PC-3 (cell line): ENCODE results near the gene LENG1. TPM values are rescaled to one million over a fixed set of nuclear protein-coding genes. Genes with fewer than 3 reads are reported as not detected.

Experiments
- ATAC-seq: fragments of 200-7000 bp; cut with Tn5 transposase; 2 replicates; pipeline ENCODE4 v1.9.1; 2020; ENCODE audit warnings: mild to moderate bottlenecking, moderate library complexity
- BruUV-seq: library from RNA; stranded (reverse); fragments of 400-500 nt; replicated peaks from 2 replicates; lab custom pipeline; 2021; lab: Mats Ljungman, UMichigan
- CTCF ChIA-PET: fragments of 300-600 bp; sonication (Branson Sonifier 250); formaldehyde crosslinking; loops from one replicate; lab custom pipeline; 2022; ENCODE audit warnings: antibody characterized with exemption; lab: Charles Lee
- POLR2A ChIA-PET: fragments of 300-600 bp; sonication (Branson Sonifier 250); formaldehyde crosslinking; loops from one replicate; lab custom pipeline; 2022; ENCODE audit warnings: antibody characterized with exemption; ENCODE audit not compliant: unreplicated experiment; lab: Charles Lee
- DNase-seq: peaks from one replicate; pipeline ENCODE4 v3.0.0-alpha.2; 2015
- H2AFZ ChIP-seq: fragments of 300-600 bp; sonication (generic); 2 replicates; pipeline ENCODE4 v1.6.0; 2016; ENCODE audit warnings: antibody characterized with exemption, low read length
- H3F3A ChIP-seq: fragments of 300-600 bp; sonication (generic); one replicate; pipeline ENCODE4 v1.6.0; 2017; ENCODE audit warnings: antibody characterized with exemption, low read length, control low read depth, mild to moderate bottlenecking; ENCODE audit not compliant: unreplicated experiment
- H3K27ac ChIP-seq: fragments of 300-600 bp; sonication (generic); 2 replicates; pipeline ENCODE4 v1.5.1; 2016; ENCODE audit warnings: mild to moderate bottlenecking, low read length
- H3K27me3 ChIP-seq: fragments of 300-600 bp; sonication (generic); 2 replicates; pipeline ENCODE4 v1.6.1; 2016; ENCODE audit warnings: low read length, mixed read lengths
- H3K36me3 ChIP-seq: fragments of 300-600 bp; sonication (generic); 2 replicates; pipeline ENCODE4 v1.6.1; 2016; ENCODE audit warnings: low read depth, mixed run types, low read length, mixed read lengths
- H3K4me1 ChIP-seq: fragments of 300-600 bp; sonication (generic); 2 replicates; pipeline ENCODE4 v1.5.1; 2016; ENCODE audit warnings: low read length; ENCODE audit not compliant: insufficient read depth
- H3K4me2 ChIP-seq: fragments of 300-600 bp; sonication (generic); 2 replicates; pipeline ENCODE4 v1.6.0; 2016; ENCODE audit warnings: low read length
- H3K4me3 ChIP-seq: fragments of 300-600 bp; sonication (generic); 2 replicates; pipeline ENCODE4 v1.5.1; 2016; ENCODE audit warnings: mild to moderate bottlenecking, low read length, mixed read lengths
- H3K79me2 ChIP-seq: fragments of 300-600 bp; sonication (generic); 2 replicates; pipeline ENCODE4 v1.6.1; 2017; ENCODE audit warnings: low read length, mixed read lengths
- H3K9ac ChIP-seq: fragments of 300-600 bp; sonication (generic); 2 replicates; pipeline ENCODE4 v1.6.0; 2016; ENCODE audit warnings: mild to moderate bottlenecking, low read length
- H3K9me2 ChIP-seq: fragments of 300-600 bp; sonication (generic); replicated peaks from 2 replicates; pipeline ENCODE4 v1.6.1; 2016; ENCODE audit warnings: mixed run types, low read length, mixed read lengths
- H3K9me3 ChIP-seq: fragments of 300-600 bp; sonication (generic); 2 replicates; pipeline ENCODE4 v1.6.1; 2016; ENCODE audit warnings: low read length, mixed read lengths
- H4K20me1 ChIP-seq: fragments of 300-600 bp; sonication (generic); 2 replicates; pipeline ENCODE4 v1.6.1; 2016; ENCODE audit warnings: low read length, mixed read lengths
- EZH2 ChIP-seq: fragments of 300-600 bp; sonication (generic); IDR thresholded peaks from one replicate; pipeline ENCODE4 v1.6.1; 2017; ENCODE audit warnings: antibody characterized with exemption, mild to moderate bottlenecking, low read length; ENCODE audit not compliant: unreplicated experiment
- EZH2phosphoT487 ChIP-seq: fragments of 300-600 bp; sonication (generic); IDR thresholded peaks from 2 replicates; pipeline ENCODE4 v1.6.1; 2018; ENCODE audit warnings: mild to moderate bottlenecking, antibody characterized with exemption, low read length, borderline replicate concordance
- intact Hi-C: fragments of 100-400 bp; cut with micrococcal nuclease; formaldehyde crosslinking; loops from 2 replicates; pipeline ENCODE4 v1.9.0; 2023
- total RNA-seq: library from RNA; depleted of rRNA; stranded (reverse); fragments of >200 nt; gene quantifications from 2 replicates; pipeline ENCODE4 v1.2.3, GENCODE V29; 2014
- TF ChIP-seq, protein P1 (sequence below): fragments of 300-600 bp; sonication (generic); conservative IDR thresholded peaks from 2 replicates; pipeline ENCODE4 v1.5.1; 2017; ENCODE audit warnings: antibody characterized with exemption, low read depth, mild to moderate bottlenecking, low read length

Gene LENG1
- total RNA-seq, 1 experiment from 2014 or later, result 13.6 TPM

DNA sequence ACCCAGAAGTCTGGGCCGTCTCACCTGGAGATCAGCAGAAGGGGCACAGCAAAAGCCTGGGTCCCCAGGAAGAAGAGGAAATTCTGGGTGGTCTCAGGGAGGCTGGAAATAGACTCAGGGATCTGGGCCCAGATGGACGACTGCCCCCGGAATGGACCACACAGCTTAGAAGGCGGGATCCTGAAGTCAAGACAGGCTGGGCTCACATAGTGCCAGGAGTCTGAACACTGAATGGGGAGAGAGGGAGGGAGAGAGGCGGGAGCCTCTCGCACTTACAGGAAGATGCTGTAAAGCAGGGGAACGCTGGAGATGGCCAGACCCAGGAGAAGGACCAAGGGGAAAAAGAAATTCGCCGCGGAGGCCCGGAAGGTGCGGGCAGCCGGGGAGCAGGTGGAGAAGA lies 1.3 kb upstream of the LENG1 start:
- ChIA-PET POLR2A (no interaction called here), CTCF (interaction anchor here (1.9 kb wide), 1 partner anchor 24 kb away, joined by 10 read pairs; the partner anchor contains the start of gene CNOT3)
- Histone ChIP-seq H3K27ac (no peak overlapping the region), H3K27me3 (no peaks in the 10 kb centered on the region), H3K79me2 (peaks cover 23% of the 10 kb centered on the region), H3K9me2 (no peaks in the 10 kb centered on the region), H3K9ac (peak overlapping the region; percentile 62), H3K4me3 (peak overlapping the region; percentile 71), H3K4me2 (peak overlapping the region; percentile 82), H3K4me1 (peaks cover 38% of the 10 kb centered on the region), H3K9me3 (no peaks in the 10 kb centered on the region), H4K20me1 (no peaks in the 10 kb centered on the region), H3F3A (no peaks in the 10 kb centered on the region), H2AFZ (peak overlapping the region; percentile 69), H3K36me3 (peaks cover 11% of the 10 kb centered on the region)
- DNase-seq (peak; percentile 43), ATAC-seq (no peak)
- intact Hi-C loops, result loop anchor here (5.0 kb wide), 1 partner anchor 41 kb away; the partner anchor contains the start of gene RPS9
- TF ChIP-seq, protein P1, sequence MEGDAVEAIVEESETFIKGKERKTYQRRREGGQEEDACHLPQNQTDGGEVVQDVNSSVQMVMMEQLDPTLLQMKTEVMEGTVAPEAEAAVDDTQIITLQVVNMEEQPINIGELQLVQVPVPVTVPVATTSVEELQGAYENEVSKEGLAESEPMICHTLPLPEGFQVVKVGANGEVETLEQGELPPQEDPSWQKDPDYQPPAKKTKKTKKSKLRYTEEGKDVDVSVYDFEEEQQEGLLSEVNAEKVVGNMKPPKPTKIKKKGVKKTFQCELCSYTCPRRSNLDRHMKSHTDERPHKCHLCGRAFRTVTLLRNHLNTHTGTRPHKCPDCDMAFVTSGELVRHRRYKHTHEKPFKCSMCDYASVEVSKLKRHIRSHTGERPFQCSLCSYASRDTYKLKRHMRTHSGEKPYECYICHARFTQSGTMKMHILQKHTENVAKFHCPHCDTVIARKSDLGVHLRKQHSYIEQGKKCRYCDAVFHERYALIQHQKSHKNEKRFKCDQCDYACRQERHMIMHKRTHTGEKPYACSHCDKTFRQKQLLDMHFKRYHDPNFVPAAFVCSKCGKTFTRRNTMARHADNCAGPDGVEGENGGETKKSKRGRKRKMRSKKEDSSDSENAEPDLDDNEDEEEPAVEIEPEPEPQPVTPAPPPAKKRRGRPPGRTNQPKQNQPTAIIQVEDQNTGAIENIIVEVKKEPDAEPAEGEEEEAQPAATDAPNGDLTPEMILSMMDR, result no peak
- TF ChIP-seq EZH2phosphoT487 (no peak), EZH2 (no peak)
- BruUV-seq, result no TSS peak

DNA sequence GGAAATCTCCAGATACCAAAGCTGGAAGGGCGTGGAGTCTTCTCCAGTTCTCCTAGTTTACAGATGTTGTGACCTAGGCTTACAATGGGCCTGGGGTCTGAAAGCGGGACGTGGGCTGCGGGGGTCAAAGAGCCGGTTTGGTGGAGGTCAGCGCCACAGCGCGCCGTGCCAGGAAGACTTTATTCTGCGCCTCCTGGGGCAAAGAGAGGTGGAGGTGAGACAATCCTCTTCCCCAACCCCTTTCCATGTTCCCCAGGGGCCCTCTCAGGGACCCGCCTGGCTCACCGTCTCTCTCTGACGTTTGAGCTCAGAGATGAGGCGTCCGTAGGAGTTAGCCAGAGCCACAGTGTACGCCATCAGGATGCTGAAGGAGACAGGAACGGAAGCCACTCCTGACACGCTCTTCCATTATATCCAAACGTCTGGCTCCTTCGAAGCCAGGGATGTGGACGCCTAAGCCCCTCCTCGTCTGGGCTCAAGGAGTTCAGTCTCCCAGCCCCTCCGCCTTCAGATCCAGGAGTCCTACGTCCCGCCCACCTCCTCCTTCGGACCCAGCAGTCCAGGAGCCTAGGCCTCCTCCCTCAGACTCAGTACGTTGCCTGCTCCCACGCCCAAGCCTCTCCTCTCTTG lies 776 bp upstream of the LENG1 start:
- Histone ChIP-seq H3K4me3 (peak overlapping the region; percentile 71), H4K20me1 (no peaks in the 10 kb centered on the region), H2AFZ (peak overlapping the region; percentile 69), H3K27me3 (no peaks in the 10 kb centered on the region), H3K9me2 (no peaks in the 10 kb centered on the region), H3K4me2 (peak overlapping the region; percentile 82), H3K4me1 (peaks cover 38% of the 10 kb centered on the region), H3F3A (no peaks in the 10 kb centered on the region), H3K9me3 (no peaks in the 10 kb centered on the region), H3K36me3 (peaks cover 14% of the 10 kb centered on the region), H3K9ac (peak overlapping the region; percentile 62), H3K79me2 (peaks cover 23% of the 10 kb centered on the region), H3K27ac (peak overlapping the region; percentile 36)
- TSS peak; percentile 38 for BruUV-seq
- no peak for TF ChIP-seq EZH2phosphoT487
- TF ChIP-seq EZH2, result no peak
- TF ChIP-seq, protein P1, result no peak
- POLR2A ChIA-PET, result interaction anchor here (0.6 to 1.6 kb wide), 5 partner anchors 9 to 33 kb away, joined by 3 to 5 read pairs (median 4); partner anchors contain the start of genes CNOT3 and MBOAT7
- DNase-seq (peak; percentile 43), ATAC-seq (peak; percentile 3)
- intact Hi-C loops, result loop anchor here (5.0 kb wide), 1 partner anchor 42 kb away; the partner anchor contains the start of gene RPS9
- CTCF ChIA-PET, result interaction anchor here (0.5 to 1.9 kb wide), 2 partner anchors 23 to 132 kb away, joined by 4 to 10 read pairs; partner anchors contain the start of gene CNOT3
